Testis (tissue), 3 donors: ENCODE results near the gene TOP1. TPM values are rescaled to one million over a fixed set of nuclear protein-coding genes. Genes with fewer than 3 reads are reported as not detected.

Source experiments
- DNase-seq: peaks from one replicate; pipeline ENCODE4 v3.0.0-alpha.2; 2019
- H3K27ac ChIP-seq, 2 donors: fragments of 200-600 bp; sonication (generic); one replicate each; pipeline ENCODE4 v1.5.1; 2019
- H3K27me3 ChIP-seq: fragments of 200-600 bp; sonication (generic); one replicate; pipeline ENCODE4 v1.5.1; 2019
- H3K36me3 ChIP-seq: fragments of 200-600 bp; sonication (generic); one replicate; pipeline ENCODE4 v1.5.1; 2017; ENCODE audit warnings: low read depth; ENCODE audit errors: missing control alignments
- H3K4me1 ChIP-seq: fragments of 200-600 bp; sonication (generic); one replicate; pipeline ENCODE4 v1.5.1; 2019
- H3K4me3 ChIP-seq, 2 donors: fragments of 200-600 bp; sonication (generic); one replicate each; pipeline ENCODE4 v1.5.1; 2017 to 2019
- H3K9me3 ChIP-seq: fragments of 200-600 bp; sonication (generic); one replicate; pipeline ENCODE4 v1.5.1; 2017
- POLR2A ChIP-seq: fragments of 450-650 bp; IDR thresholded peaks from one replicate; pipeline ENCODE4 v1.6.1; 2017; ENCODE audit warnings: antibody characterized with exemption, mild to moderate bottlenecking, moderate library complexity
- WGBS, 2 donors: methylation state at CpG; one replicate each; pipeline ENCODE4 v1.1.5; 2018; 5-methylcytosine and 5-hydroxymethylcytosine counted together
- intact Hi-C: fragments of 100-400 bp; cut with DNase I; formaldehyde crosslinking; loops from one replicate; pipeline ENCODE4 v1.15.1; 2023; ENCODE audit warnings: low total_unique reads
- polyA plus RNA-seq: library from polyadenylated mRNA; stranded (reverse); fragments of 350-450 nt; fragmentation: Illumina TruSeq; extraction: RNeasy Lipid Tissue Mini Kit (QIAGEN cat#74804); gene quantifications from one replicate; pipeline ENCODE4 v1.2.3, GENCODE V29; 2014; ENCODE audit warnings: low read depth, low replicate concordance; ENCODE audit not compliant: insufficient read depth
- total RNA-seq, 2 donors: library from RNA; depleted of rRNA; stranded (reverse); fragments of >200 nt; gene quantifications; one replicate each; pipeline ENCODE4 v1.2.3, GENCODE V29; 2016
- TF ChIP-seq, protein P1 (sequence below), 3 experiments: fragments of 450-650 bp in 2 of 3; fragments of 200-600 bp in 1 of 3; sonication (generic) in 1 of 3; IDR thresholded peaks; one replicate each; pipeline ENCODE4 v1.5.1; 2016 to 2019; ENCODE audit warnings: antibody characterized with exemption in 3 of 3, mild to moderate bottlenecking in 2 of 3, moderate library complexity in 1 of 3

The TOP1 gene
- total and polyA plus RNA-seq, 3 donors from 2014 or later: 12.1 to 36.6 (median 33.8) TPM

DNA sequence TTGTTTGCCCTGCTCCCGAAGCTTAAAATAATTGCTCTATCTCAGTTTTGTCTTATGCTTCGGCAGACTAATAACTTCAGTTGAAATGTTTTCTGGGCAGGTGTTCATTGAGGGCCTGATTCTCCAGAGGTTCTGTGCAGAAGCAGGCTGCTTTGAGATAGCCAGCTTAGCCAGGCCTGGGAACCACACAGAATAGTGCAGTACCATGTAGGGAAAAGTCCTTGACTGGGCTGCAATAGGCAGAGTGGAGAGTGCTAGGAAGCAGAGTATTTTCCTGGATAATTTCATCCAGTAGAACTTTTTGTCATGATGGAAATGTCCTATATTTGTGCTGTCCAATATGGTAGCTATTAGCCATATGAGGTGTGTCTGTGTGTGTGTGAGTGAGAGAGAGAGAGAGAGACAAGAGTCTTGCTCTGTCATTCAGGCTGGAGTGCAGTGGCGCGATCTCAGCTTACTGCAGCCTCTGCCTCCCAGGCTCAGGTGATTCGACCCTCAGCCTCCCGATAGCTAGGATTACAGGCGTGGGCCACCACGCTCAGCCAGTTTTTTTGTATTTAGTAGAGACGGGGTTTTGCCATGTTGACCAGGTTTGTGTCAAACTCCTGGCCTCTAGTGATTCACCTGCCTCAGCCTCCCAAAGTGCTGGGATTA lies 15.9 kb downstream of the TOP1 start:
- Histone ChIP-seq H3K9me3 (no peaks in the 10 kb centered on the region), H3K4me3 (no peak overlapping the region), H3K27me3 (no peaks in the 10 kb centered on the region), H3K36me3 (no peaks in the 10 kb centered on the region), H3K4me1 (peaks cover 33% of the 10 kb centered on the region), H3K27ac (no peak overlapping the region)
- 89 to 90% methylated on average over 9 of the region's 9 CpGs for WGBS, 2 donors
- DNase-seq: no peak
- intact Hi-C loops: no loop called here
- TF ChIP-seq POLR2A: no peak
- TF ChIP-seq, protein P1, sequence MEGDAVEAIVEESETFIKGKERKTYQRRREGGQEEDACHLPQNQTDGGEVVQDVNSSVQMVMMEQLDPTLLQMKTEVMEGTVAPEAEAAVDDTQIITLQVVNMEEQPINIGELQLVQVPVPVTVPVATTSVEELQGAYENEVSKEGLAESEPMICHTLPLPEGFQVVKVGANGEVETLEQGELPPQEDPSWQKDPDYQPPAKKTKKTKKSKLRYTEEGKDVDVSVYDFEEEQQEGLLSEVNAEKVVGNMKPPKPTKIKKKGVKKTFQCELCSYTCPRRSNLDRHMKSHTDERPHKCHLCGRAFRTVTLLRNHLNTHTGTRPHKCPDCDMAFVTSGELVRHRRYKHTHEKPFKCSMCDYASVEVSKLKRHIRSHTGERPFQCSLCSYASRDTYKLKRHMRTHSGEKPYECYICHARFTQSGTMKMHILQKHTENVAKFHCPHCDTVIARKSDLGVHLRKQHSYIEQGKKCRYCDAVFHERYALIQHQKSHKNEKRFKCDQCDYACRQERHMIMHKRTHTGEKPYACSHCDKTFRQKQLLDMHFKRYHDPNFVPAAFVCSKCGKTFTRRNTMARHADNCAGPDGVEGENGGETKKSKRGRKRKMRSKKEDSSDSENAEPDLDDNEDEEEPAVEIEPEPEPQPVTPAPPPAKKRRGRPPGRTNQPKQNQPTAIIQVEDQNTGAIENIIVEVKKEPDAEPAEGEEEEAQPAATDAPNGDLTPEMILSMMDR (IDR thresholded peaks at IDR 0.05): no peak

GRCh38 chr20:41045671-41046070 lies 17.0 kb downstream of the TOP1 start:
- no peaks in the 10 kb centered on the region for H3K27me3 ChIP-seq
- TF ChIP-seq, protein P1 (IDR thresholded peaks at IDR 0.05): no peak
- TF ChIP-seq POLR2A: no peak
- 78 to 81% methylated on average over 2 of the region's 2 CpGs for WGBS, 2 donors
- peaks cover 43% of the 10 kb centered on the region for H3K4me1 ChIP-seq
- no peaks in the 10 kb centered on the region for H3K9me3 ChIP-seq
- no peak overlapping the region for H3K27ac ChIP-seq
- intact Hi-C loops: no loop called here
- H3K36me3 ChIP-seq: no peaks in the 10 kb centered on the region
- H3K4me3 ChIP-seq: no peak overlapping the region
- no peak for DNase-seq

DNA sequence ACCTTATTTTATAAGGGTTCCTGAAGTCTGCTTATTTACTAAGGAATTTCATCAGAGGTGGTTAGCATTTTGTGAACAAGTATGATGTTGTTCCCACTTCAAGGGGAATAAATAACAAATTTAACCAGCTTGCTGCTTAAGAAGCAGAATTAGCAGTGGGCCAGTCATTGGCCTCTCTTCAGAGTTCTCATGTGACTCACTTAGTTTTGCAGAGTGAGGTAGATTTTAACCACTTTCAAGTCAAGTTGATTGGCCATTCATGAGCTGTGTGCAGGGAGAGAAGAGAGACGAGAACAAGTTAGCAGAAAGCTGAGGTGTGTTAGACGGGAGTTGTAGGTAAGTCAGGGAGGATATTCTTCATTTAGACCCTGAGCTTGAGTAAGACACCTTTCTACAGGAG lies 18.1 kb downstream of the TOP1 start:
- intact Hi-C loops: no loop called here
- Histone ChIP-seq H3K9me3 (no peaks in the 10 kb centered on the region), H3K27ac (peak overlapping the region in 1 of 2 donors; percentile 32), H3K36me3 (no peaks in the 10 kb centered on the region), H3K4me3 (no peak overlapping the region), H3K27me3 (no peaks in the 10 kb centered on the region), H3K4me1 (peaks cover 53% of the 10 kb centered on the region)
- no peak for TF ChIP-seq POLR2A
- TF ChIP-seq, protein P1 (IDR thresholded peaks at IDR 0.05): no peak
- no peak for DNase-seq
- 72 to 80% methylated on average over 2 of the region's 2 CpGs for WGBS, 2 donors

DNA sequence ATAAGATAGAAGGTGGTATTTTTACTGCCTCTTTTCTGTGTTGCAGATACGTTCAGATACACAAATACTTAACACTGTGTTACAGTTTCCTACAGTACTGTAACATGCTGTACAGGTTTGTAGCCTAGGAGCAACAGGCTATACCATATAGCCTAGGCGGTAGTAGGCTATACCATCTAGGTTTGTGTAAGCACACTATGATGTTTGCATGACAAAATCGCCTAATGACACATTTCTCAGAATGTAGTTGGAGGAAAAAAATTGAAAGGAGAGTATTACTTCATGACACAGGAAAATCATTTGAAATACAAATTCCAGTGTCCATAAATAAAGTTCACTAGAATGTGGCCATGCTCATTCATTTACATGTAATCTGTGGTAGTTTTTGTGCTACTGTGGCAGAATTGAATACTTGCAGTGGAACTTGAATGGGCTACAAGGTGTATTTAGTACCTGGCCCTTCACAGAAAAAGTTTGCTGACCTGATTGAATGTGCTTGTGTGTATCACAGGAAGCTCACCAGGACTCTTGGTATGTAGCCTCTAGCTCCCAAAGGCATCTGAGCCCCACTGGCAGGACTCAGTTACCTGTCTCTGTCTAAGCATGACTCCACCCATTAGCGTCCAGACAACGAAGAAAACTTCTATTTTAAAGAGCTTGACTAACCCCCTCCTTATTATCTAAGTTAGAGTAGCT lies 18.8 kb downstream of the TOP1 start:
- intact Hi-C loops: no loop called here
- Histone ChIP-seq H3K36me3 (no peaks in the 10 kb centered on the region), H3K27ac (peak overlapping the region in 1 of 2 donors; percentile 55), H3K4me1 (peaks cover 60% of the 10 kb centered on the region), H3K9me3 (no peaks in the 10 kb centered on the region), H3K27me3 (no peaks in the 10 kb centered on the region), H3K4me3 (no peak overlapping the region)
- no peak for DNase-seq
- 59 to 63% methylated on average over 5 of the region's 5 CpGs for WGBS, 2 donors
- TF ChIP-seq POLR2A: no peak

GRCh38 chr20:41047975-41048305 lies 19.3 kb downstream of the TOP1 start:
- Histone ChIP-seq H3K4me3 (no peak overlapping the region), H3K27me3 (no peaks in the 10 kb centered on the region), H3K27ac (peak overlapping the region in 1 of 2 donors; percentile 55), H3K9me3 (no peaks in the 10 kb centered on the region), H3K36me3 (no peaks in the 10 kb centered on the region), H3K4me1 (peaks cover 65% of the 10 kb centered on the region)
- no peak for DNase-seq
- intact Hi-C loops: no loop called here
- WGBS, 2 donors: 23 to 36% methylated on average over 1 of the region's 1 CpG
- TF ChIP-seq, protein P1 (IDR thresholded peaks at IDR 0.05): no peak
- TF ChIP-seq POLR2A: no peak
